Measurements from ENCODE around the gene PIGL.

PIGL gene

GRCh38 chr17:16353317-16354174 is 136.5 kb downstream of the PIGL start, which contains the start of gene CENPV:
Gene CENPV, minus strand, starts transcription at chr17:16353469. Its CDS starts 33 bp downstream, at chr17:16353436.
- DNase-seq (ENCODE audit: low read depth in 2 of 2) = peak; percentile 53 to 55

GRCh38 chr17:16354585-16354984 is 137.6 kb downstream of the PIGL start:
- no peak for DNase-seq (ENCODE audit: low read depth in 2 of 2)

- no peak for DNase-seq (ENCODE audit: low read depth in 2 of 2)
These were observed 141.4 kb downstream of the PIGL start for GRCh38 chr17:16358394-16358793.

- no peak for DNase-seq (ENCODE audit: low read depth in 2 of 2)
These were observed 144.9 kb downstream of the PIGL start for GRCh38 chr17:16361874-16362273.

- DNase-seq (ENCODE audit: low read depth in 2 of 2) = peak; percentile 53 to 70
These were observed 146.9 kb downstream of the PIGL start for GRCh38 chr17:16363749-16364536.

GRCh38 chr17:16364625-16365024 is 147.6 kb downstream of the PIGL start:
- no peak for DNase-seq (ENCODE audit: low read depth in 2 of 2)

- DNase-seq (ENCODE audit: low read depth in 2 of 2) = no peak
These were observed 154.7 kb downstream of the PIGL start for GRCh38 chr17:16371742-16372141.

- DNase-seq (ENCODE audit: low read depth in 2 of 2) = no peak
These were observed 157.3 kb downstream of the PIGL start for GRCh38 chr17:16374146-16374938.
